Measurements from ENCODE around the gene ILKAP. TPM values are rescaled to one million over a fixed set of nuclear protein-coding genes. Genes with fewer than 3 reads are reported as not detected.

ILKAP gene
- total and polyA plus RNA-seq, 2 of the 4 experiments (the other 2 are of a cell fraction) = 13.3 to 44.2 TPM

DNA sequence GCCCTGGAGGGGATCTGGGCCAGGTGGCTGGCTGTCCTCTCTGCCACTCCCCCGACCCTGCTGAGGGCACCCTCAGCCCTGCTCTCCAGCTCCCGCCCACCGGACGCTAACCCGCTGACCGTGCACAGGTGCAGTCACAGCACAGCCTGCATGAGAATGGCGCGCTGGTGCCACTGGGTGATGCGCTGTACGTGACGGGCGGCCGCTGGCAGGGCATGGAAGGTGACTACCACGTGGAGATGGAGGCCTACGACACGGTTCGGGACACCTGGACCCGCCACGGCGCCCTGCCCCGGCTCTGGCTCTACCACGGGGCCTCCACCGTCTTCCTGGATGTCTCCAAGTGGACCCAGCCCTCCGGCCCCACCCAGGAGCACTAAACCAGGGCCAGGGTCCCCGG is 52.8 kb downstream of the ILKAP start:
- H3K23ac ChIP-seq (ENCODE audit: low read depth, low read length) = no peak overlapping the region
- no peak overlapping the region for H3K4me3 ChIP-seq (ENCODE audit: insufficient read depth, low read depth, low read length)

More for the DNA sequence above, 52.8 kb downstream of the ILKAP start:
- intact Hi-C loops (cut with micrococcal nuclease) (no loop called here), in situ Hi-C loops (cut with MboI; ENCODE audit: low sequenced_read_pairs) (no loop called here), dilution Hi-C loops (cut with HindIII; ENCODE audit: low sequenced_read_pairs, unreplicated experiment) (no loop called here)
- H3K27ac ChIP-seq (ENCODE audit: insufficient read depth, low read length) = no peak overlapping the region
- 0 out of 2 replicates have a peak overlapping the region, but pooled peaks have one; percentile 50 for H2AK5ac ChIP-seq (ENCODE audit: low read depth, low read length)
- H3K18ac ChIP-seq (ENCODE audit: low read depth, low read length) = no peak overlapping the region
- POLR2A ChIA-PET (ENCODE audit: unreplicated experiment) = no interaction called here
- no peak overlapping the region for H4K91ac ChIP-seq (ENCODE audit: insufficient read depth, low read depth, low read length)
- H3K9me3 ChIP-seq (ENCODE audit: control insufficient read depth, insufficient read depth, low read length) = no peaks in the 10 kb centered on the region
- no peak overlapping the region for H3K4me2 ChIP-seq (ENCODE audit: low read depth, low read length)
- H3K9me1 ChIP-seq (ENCODE audit: insufficient read depth, low read length) = 0 out of 2 replicates have a peak, but pooled peaks cover 7% of the 10 kb centered on the region
- no peak overlapping the region for H2BK15ac ChIP-seq (ENCODE audit: low read depth, low read length)
- H2AK9ac ChIP-seq (replicated peaks; ENCODE audit: low read depth, low read length, poor library complexity) = no peak overlapping the region
- no peaks in the 10 kb centered on the region for H3K79me1 ChIP-seq (ENCODE audit: low read depth in 1 of 2, low read length in 2 of 2)
- no peaks in the 10 kb centered on the region for H4K20me1 ChIP-seq (ENCODE audit: insufficient read depth, low read length)
- H2AFZ ChIP-seq (replicated peaks; ENCODE audit: low read length, poor library complexity) = no peak overlapping the region
- no peak overlapping the region for H3K56ac ChIP-seq (ENCODE audit: extremely low read depth, insufficient read depth, low read length)
- no peak overlapping the region for H2BK120ac ChIP-seq (ENCODE audit: low read depth, low read length)
- H3K14ac ChIP-seq (replicated peaks; ENCODE audit: low read depth, low read length) = no peak overlapping the region
- 94% methylated on average over 11 of the region's 25 CpGs; no CpG with 5 or more reads in 1 of the 2 experiments for WGBS, 2 experiments (ENCODE audit: extremely low coverage in 2 of 2, insufficient read length in 1 of 2)
- ATAC-seq (ENCODE audit: low read depth) (no peak), DNase-seq (no peak)
- TF ChIP-seq FOS (IDR thresholded peaks at IDR 0.05; ENCODE audit: low read depth, low read length) (no peak), MAZ (IDR thresholded peaks at IDR 0.05; ENCODE audit: borderline replicate concordance, low read depth, low read length) (no peak), MAFK (IDR thresholded peaks at IDR 0.05; ENCODE audit: low read depth, low read length) (no peak), RAD21 (IDR thresholded peaks at IDR 0.05; ENCODE audit: low read length) (no peak), RFX5 (IDR thresholded peaks at IDR 0.05; ENCODE audit: low read depth, low read length) (no peak), MXI1 (IDR thresholded peaks at IDR 0.05; ENCODE audit: borderline replicate concordance, low read depth, low read length) (no peak), CHD1 (IDR thresholded peaks at IDR 0.05; ENCODE audit: low read depth, low read length) (no peak), SMC3 (IDR thresholded peaks at IDR 0.05; ENCODE audit: low read depth, low read length) (no peak), POLR2A (IDR thresholded peaks at IDR 0.05; ENCODE audit: low read depth, low read length) (no peak)
- TF ChIP-seq, protein P1, sequence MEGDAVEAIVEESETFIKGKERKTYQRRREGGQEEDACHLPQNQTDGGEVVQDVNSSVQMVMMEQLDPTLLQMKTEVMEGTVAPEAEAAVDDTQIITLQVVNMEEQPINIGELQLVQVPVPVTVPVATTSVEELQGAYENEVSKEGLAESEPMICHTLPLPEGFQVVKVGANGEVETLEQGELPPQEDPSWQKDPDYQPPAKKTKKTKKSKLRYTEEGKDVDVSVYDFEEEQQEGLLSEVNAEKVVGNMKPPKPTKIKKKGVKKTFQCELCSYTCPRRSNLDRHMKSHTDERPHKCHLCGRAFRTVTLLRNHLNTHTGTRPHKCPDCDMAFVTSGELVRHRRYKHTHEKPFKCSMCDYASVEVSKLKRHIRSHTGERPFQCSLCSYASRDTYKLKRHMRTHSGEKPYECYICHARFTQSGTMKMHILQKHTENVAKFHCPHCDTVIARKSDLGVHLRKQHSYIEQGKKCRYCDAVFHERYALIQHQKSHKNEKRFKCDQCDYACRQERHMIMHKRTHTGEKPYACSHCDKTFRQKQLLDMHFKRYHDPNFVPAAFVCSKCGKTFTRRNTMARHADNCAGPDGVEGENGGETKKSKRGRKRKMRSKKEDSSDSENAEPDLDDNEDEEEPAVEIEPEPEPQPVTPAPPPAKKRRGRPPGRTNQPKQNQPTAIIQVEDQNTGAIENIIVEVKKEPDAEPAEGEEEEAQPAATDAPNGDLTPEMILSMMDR (conservative IDR thresholded peaks at IDR 0.05; ENCODE audit: low read depth, low read length) = no peak
- TF ChIP-seq, protein P2, sequence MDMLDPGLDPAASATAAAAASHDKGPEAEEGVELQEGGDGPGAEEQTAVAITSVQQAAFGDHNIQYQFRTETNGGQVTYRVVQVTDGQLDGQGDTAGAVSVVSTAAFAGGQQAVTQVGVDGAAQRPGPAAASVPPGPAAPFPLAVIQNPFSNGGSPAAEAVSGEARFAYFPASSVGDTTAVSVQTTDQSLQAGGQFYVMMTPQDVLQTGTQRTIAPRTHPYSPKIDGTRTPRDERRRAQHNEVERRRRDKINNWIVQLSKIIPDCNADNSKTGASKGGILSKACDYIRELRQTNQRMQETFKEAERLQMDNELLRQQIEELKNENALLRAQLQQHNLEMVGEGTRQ (IDR thresholded peaks at IDR 0.05; ENCODE audit: low read depth, low read length) = no peak
- H4K5ac ChIP-seq (ENCODE audit: low read depth, low read length) = no peak overlapping the region
- no peaks in the 10 kb centered on the region for H3K36me3 ChIP-seq (ENCODE audit: control insufficient read depth, insufficient read depth, low read length)
- H2BK20ac ChIP-seq (ENCODE audit: low read depth, low read length) = no peak overlapping the region
- H2BK5ac ChIP-seq (ENCODE audit: low read depth, low read length, poor library complexity, severe bottlenecking) = no peak overlapping the region
- no peaks in the 10 kb centered on the region for H3K27me3 ChIP-seq (ENCODE audit: control insufficient read depth, insufficient read depth, low read length)
- no peak overlapping the region for H3K9ac ChIP-seq (ENCODE audit: low read depth, low read length)
- H3K4ac ChIP-seq (ENCODE audit: low read depth, low read length) = no peak overlapping the region
- CTCF ChIA-PET = no interaction called here
- no TSS peak for BruUV-seq (replicated peaks)
- H3K4me1 ChIP-seq (ENCODE audit: control insufficient read depth, insufficient read depth, low read length) = peaks cover 9% of the 10 kb centered on the region
- no peak overlapping the region for H4K8ac ChIP-seq (ENCODE audit: low read depth in 2 of 2, low read length in 2 of 2)
